K562 (cell line): ENCODE measurements around the gene GCDH. TPM values are rescaled to one million over a fixed set of nuclear protein-coding genes. Genes with fewer than 3 reads are reported as not detected.

Experiments used
- BHLHE40 ChIP-seq: IDR thresholded peaks from 2 replicates; pipeline ENCODE4 v1.6.1; 2011; ENCODE audit warnings: low read length, improper control_type of control experiment
- DNMT1 ChIP-seq: fragments of 450-650 bp; IDR thresholded peaks from 2 replicates; pipeline ENCODE4 v1.6.1; 2016; ENCODE audit warnings: antibody characterized with exemption, mild to moderate bottlenecking
- EZH2 ChIP-seq: IDR thresholded peaks from 2 replicates; pipeline ENCODE4 v1.6.1; 2012; ENCODE audit warnings: low read depth, mild to moderate bottlenecking, inconsistent platforms, low read length, borderline replicate concordance
- HMGN3 ChIP-seq: IDR thresholded peaks from 2 replicates; pipeline ENCODE4 v1.6.1; 2011; ENCODE audit warnings: borderline replicate concordance, low read depth, mild to moderate bottlenecking, mixed read lengths, low read length; ENCODE audit not compliant: insufficient read length; ENCODE audit errors: extremely low read depth
- PHB ChIP-seq: fragments of 250-450 bp; sonication (Bioruptor Pico); IDR thresholded peaks from 2 replicates; pipeline ENCODE4 v1.5.0; 2021
- PHB2 ChIP-seq: fragments of 450-650 bp; IDR thresholded peaks from 2 replicates; pipeline ENCODE4 v1.6.1; 2017; ENCODE audit warnings: low read depth
- SAFB2 ChIP-seq: fragments of 200-400 bp; formaldehyde crosslinking; IDR thresholded peaks from 2 replicates; pipeline ENCODE4 v1.6.1; 2018; ENCODE audit warnings: borderline replicate concordance, low read length, low read depth, moderate library complexity; ENCODE audit not compliant: severe bottlenecking
- polyA plus RNA-seq, 8 experiments: library from polyadenylated mRNA; depleted of rRNA in 4 of 8; stranded (reverse) in 5 of 8; unstranded in 3 of 8; fragments of >200 nt; fragmentation: Nextera tagmentation in 2 of 8; fragmentation: Illumina TruSeq in 1 of 8; extraction: Ambion mirVana in 2 of 8; extraction: Trizol in 1 of 8; gene quantifications; 2 replicates each; pipeline versions ENCODE4 v1.2.1 to v1.2.3, GENCODE V29; 2011 to 2014; ENCODE audit warnings: inconsistent platforms in 1 of 8, missing spikeins in 1 of 8
- total RNA-seq, 7 experiments: library from RNA; depleted of rRNA in 6 of 7; stranded (reverse); fragments of >200 nt in 6 of 7; fragmentation: Illumina TruSeq in 2 of 7; extraction: Trizol in 2 of 7; gene quantifications; 2 replicates each; pipeline versions ENCODE4 v1.2.1 to v1.2.3, GENCODE V29; 2011 to 2021; ENCODE audit warnings: low replicate concordance in 1 of 7
- TF ChIP-seq, protein P1 (sequence below): sonication (generic); formaldehyde crosslinking; IDR thresholded peaks from 2 replicates; pipeline ENCODE4 v1.8.1; 2022; ENCODE audit warnings: missing genetic modification reagents
- TF ChIP-seq, protein P2 (sequence below): fragments of 150-350 bp; conservative IDR thresholded peaks from 2 replicates; pipeline ENCODE4 v1.6.1; 2014; ENCODE audit warnings: low read length
- TF ChIP-seq, protein P3 (sequence below): fragments of 200-600 bp; sonication (generic); IDR thresholded peaks from one replicate; pipeline ENCODE4 v1.6.1; 2012; ENCODE audit warnings: mild to moderate bottlenecking, low read depth, low read length, inconsistent platforms

GCDH gene
- total and polyA plus RNA-seq, 9 of the 15 experiments (the other 6 are each of a cell fraction or from before 2014, with no cell fraction given): 2.9 to 50.8 (median 19.1) TPM

DNA sequence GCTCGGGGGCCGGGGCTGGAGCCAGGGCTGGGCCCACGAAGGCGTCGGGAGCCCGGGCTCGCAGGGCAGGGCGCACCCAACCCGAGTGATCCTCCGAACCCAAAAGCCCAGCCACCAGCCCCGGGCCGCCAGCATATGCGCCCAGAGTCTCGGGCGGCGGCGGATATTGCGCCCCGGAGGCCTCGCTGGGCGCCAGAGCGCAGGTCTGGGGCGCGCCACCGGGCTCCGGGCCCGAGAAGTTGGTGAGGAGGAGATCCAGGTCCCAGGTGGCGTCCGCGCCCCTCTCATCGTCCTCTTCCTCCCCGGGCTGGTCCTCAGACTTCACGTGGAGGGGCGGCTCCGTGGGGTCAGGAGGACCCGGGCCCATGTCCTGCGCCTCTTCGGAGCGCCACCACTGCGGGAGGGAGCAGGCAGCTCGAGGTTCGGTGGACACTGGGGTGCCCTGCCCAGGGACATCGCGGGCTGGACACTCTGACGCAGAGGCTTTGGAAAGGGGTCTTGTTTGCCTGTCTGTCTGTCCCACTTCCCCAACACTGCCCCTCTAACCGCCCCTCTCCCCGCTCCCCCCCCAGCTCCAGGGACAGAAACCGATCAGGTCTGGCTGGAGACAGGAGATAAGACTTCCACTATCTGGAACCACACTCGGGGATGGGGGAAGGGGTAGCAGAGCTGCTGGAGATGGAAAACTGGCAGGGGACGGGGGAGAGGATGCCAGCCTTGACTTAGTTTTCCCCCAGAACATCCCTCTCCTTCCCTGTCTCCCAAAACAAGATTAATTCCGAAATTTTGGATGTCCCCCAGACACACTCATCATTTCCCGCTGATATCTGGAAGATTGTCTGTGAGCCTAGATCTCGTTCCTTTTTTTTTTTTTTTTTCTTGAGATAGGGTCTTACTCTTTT lies 5.0 kb upstream of the GCDH start (continued):
- TF ChIP-seq EZH2: no peak
- TF ChIP-seq, protein P1, sequence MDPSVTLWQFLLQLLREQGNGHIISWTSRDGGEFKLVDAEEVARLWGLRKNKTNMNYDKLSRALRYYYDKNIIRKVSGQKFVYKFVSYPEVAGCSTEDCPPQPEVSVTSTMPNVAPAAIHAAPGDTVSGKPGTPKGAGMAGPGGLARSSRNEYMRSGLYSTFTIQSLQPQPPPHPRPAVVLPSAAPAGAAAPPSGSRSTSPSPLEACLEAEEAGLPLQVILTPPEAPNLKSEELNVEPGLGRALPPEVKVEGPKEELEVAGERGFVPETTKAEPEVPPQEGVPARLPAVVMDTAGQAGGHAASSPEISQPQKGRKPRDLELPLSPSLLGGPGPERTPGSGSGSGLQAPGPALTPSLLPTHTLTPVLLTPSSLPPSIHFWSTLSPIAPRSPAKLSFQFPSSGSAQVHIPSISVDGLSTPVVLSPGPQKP (CRISPR knock-in tag): no peak
- TF ChIP-seq, protein P2, sequence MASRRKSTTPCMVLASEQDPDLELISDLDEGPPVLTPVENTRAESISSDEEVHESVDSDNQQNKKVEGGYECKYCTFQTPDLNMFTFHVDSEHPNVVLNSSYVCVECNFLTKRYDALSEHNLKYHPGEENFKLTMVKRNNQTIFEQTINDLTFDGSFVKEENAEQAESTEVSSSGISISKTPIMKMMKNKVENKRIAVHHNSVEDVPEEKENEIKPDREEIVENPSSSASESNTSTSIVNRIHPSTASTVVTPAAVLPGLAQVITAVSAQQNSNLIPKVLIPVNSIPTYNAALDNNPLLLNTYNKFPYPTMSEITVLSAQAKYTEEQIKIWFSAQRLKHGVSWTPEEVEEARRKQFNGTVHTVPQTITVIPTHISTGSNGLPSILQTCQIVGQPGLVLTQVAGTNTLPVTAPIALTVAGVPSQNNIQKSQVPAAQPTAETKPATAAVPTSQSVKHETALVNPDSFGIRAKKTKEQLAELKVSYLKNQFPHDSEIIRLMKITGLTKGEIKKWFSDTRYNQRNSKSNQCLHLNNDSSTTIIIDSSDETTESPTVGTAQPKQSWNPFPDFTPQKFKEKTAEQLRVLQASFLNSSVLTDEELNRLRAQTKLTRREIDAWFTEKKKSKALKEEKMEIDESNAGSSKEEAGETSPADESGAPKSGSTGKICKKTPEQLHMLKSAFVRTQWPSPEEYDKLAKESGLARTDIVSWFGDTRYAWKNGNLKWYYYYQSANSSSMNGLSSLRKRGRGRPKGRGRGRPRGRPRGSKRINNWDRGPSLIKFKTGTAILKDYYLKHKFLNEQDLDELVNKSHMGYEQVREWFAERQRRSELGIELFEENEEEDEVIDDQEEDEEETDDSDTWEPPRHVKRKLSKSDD: no peak
- 0 out of 2 replicates have a peak, but pooled peaks have one; percentile 12 for TF ChIP-seq BHLHE40
- TF ChIP-seq PHB (CRISPR knock-in tag): no peak
- TF ChIP-seq PHB2: peak; percentile 67
- peak; percentile 61 for TF ChIP-seq HMGN3
- TF ChIP-seq, protein P3, sequence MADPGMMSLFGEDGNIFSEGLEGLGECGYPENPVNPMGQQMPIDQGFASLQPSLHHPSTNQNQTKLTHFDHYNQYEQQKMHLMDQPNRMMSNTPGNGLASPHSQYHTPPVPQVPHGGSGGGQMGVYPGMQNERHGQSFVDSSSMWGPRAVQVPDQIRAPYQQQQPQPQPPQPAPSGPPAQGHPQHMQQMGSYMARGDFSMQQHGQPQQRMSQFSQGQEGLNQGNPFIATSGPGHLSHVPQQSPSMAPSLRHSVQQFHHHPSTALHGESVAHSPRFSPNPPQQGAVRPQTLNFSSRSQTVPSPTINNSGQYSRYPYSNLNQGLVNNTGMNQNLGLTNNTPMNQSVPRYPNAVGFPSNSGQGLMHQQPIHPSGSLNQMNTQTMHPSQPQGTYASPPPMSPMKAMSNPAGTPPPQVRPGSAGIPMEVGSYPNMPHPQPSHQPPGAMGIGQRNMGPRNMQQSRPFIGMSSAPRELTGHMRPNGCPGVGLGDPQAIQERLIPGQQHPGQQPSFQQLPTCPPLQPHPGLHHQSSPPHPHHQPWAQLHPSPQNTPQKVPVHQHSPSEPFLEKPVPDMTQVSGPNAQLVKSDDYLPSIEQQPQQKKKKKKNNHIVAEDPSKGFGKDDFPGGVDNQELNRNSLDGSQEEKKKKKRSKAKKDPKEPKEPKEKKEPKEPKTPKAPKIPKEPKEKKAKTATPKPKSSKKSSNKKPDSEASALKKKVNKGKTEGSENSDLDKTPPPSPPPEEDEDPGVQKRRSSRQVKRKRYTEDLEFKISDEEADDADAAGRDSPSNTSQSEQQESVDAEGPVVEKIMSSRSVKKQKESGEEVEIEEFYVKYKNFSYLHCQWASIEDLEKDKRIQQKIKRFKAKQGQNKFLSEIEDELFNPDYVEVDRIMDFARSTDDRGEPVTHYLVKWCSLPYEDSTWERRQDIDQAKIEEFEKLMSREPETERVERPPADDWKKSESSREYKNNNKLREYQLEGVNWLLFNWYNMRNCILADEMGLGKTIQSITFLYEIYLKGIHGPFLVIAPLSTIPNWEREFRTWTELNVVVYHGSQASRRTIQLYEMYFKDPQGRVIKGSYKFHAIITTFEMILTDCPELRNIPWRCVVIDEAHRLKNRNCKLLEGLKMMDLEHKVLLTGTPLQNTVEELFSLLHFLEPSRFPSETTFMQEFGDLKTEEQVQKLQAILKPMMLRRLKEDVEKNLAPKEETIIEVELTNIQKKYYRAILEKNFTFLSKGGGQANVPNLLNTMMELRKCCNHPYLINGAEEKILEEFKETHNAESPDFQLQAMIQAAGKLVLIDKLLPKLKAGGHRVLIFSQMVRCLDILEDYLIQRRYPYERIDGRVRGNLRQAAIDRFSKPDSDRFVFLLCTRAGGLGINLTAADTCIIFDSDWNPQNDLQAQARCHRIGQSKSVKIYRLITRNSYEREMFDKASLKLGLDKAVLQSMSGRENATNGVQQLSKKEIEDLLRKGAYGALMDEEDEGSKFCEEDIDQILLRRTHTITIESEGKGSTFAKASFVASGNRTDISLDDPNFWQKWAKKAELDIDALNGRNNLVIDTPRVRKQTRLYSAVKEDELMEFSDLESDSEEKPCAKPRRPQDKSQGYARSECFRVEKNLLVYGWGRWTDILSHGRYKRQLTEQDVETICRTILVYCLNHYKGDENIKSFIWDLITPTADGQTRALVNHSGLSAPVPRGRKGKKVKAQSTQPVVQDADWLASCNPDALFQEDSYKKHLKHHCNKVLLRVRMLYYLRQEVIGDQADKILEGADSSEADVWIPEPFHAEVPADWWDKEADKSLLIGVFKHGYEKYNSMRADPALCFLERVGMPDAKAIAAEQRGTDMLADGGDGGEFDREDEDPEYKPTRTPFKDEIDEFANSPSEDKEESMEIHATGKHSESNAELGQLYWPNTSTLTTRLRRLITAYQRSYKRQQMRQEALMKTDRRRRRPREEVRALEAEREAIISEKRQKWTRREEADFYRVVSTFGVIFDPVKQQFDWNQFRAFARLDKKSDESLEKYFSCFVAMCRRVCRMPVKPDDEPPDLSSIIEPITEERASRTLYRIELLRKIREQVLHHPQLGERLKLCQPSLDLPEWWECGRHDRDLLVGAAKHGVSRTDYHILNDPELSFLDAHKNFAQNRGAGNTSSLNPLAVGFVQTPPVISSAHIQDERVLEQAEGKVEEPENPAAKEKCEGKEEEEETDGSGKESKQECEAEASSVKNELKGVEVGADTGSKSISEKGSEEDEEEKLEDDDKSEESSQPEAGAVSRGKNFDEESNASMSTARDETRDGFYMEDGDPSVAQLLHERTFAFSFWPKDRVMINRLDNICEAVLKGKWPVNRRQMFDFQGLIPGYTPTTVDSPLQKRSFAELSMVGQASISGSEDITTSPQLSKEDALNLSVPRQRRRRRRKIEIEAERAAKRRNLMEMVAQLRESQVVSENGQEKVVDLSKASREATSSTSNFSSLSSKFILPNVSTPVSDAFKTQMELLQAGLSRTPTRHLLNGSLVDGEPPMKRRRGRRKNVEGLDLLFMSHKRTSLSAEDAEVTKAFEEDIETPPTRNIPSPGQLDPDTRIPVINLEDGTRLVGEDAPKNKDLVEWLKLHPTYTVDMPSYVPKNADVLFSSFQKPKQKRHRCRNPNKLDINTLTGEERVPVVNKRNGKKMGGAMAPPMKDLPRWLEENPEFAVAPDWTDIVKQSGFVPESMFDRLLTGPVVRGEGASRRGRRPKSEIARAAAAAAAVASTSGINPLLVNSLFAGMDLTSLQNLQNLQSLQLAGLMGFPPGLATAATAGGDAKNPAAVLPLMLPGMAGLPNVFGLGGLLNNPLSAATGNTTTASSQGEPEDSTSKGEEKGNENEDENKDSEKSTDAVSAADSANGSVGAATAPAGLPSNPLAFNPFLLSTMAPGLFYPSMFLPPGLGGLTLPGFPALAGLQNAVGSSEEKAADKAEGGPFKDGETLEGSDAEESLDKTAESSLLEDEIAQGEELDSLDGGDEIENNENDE: no peak
- TF ChIP-seq SAFB2: no peak
- no peak for TF ChIP-seq DNMT1
